Kidney epithelial cell (primary cell): ENCODE data around the gene FAM241A. TPM values are rescaled to one million over a fixed set of nuclear protein-coding genes. Genes with fewer than 3 reads are reported as not detected.
A peak's percentile ranks its signal among the peaks of the same experiment; 100 is the strongest.

Experiments
- DNase-seq: peaks from one replicate; pipeline ENCODE4 v3.0.0-alpha.2; 2010; ENCODE audit warnings: low read depth
- H3K27me3 ChIP-seq: 2 replicates; pipeline ENCODE4 v1.6.0; 2011; ENCODE audit warnings: low read length; ENCODE audit not compliant: control insufficient read depth, insufficient read depth
- H3K36me3 ChIP-seq: 2 replicates; pipeline ENCODE4 v1.5.1; 2011; ENCODE audit warnings: low read length; ENCODE audit not compliant: control insufficient read depth, insufficient read depth
- H3K4me3 ChIP-seq: 2 replicates; pipeline ENCODE4 v1.5.1; 2011; ENCODE audit warnings: low read depth, mild to moderate bottlenecking, control low read depth, low read length
- CTCF ChIP-seq: IDR thresholded peaks from 2 replicates; pipeline ENCODE4 v1.5.1; 2011; ENCODE audit warnings: mild to moderate bottlenecking, moderate library complexity, low read length, control low read depth, inconsistent platforms; ENCODE audit not compliant: insufficient read depth, poor library complexity, severe bottlenecking
- total RNA-seq: library from RNA; depleted of rRNA; stranded (reverse); fragments of >200 nt; gene quantifications from 2 replicates; pipeline ENCODE4 v1.2.3, GENCODE V29; 2015

The FAM241A gene
- total RNA-seq, 1 donor from 2014 or later: 1.5 TPM

DNA sequence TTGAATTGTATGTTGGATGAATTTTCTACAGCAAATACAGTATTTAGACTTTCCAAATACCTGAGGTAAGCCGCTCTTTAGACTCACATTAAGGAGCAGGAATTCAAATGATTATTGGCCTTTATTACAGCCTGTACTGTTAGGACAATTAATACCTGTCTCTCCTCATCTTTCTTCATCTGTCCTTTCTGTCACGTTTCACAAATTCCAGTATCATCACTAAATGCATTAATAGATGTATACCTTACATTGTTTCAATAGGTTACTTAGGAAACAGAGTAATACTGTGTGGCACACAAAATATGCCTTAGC lies 1.2 kb downstream of the FAM241A start:
- H3K4me3 ChIP-seq: peak overlapping the region; percentile 83
- TF ChIP-seq CTCF: no peak
- DNase-seq: no peak
- no peaks in the 10 kb centered on the region for H3K36me3 ChIP-seq
- no peaks in the 10 kb centered on the region for H3K27me3 ChIP-seq

GRCh38 chr4:112147697-112148096 lies 2.4 kb downstream of the FAM241A start:
- Histone ChIP-seq H3K4me3 (no peak overlapping the region), H3K36me3 (no peaks in the 10 kb centered on the region), H3K27me3 (no peaks in the 10 kb centered on the region)
- TF ChIP-seq CTCF: no peak
- no peak for DNase-seq

DNA sequence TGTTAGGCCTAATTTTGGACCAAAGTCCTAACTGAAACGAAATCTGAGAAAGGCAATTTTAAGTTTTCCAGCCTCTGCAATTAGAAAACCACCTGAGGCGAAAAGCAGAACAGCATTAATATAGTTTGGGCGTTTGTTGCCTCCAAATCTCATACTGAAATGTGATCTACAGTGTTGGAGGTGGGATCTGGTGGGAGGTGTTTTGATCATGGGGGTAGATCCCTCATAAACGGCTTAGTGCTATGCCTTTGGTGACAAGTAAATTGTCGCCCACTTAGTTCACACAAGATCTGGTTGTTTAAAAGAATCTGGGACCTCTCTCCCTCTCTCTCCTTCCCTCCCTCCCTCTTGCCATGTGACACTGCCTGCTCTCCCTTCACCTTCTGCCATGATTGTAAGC lies 5.7 kb downstream of the FAM241A start:
- Histone ChIP-seq H3K4me3 (no peak overlapping the region), H3K27me3 (no peaks in the 10 kb centered on the region), H3K36me3 (no peaks in the 10 kb centered on the region)
- DNase-seq: no peak
- no peak for TF ChIP-seq CTCF

DNA sequence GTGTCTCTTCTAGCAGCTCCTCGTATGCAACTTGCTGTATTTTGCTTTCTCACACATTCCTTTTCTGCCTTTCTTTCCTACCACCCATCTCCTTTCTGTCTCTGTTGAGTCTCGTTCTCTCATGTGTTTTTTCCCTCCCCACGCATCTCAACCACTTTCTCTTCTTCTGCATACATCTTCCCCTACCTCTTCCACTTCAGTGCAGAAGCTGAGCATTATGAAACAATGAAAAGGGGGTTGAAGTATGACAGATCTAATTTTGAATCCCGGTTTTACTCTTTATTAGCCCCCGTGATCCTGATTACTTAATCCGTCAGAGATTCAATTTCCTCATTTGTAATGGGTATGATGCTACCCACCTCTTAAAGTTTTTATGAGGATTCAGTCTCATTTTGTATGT lies 7.3 kb downstream of the FAM241A start:
- DNase-seq: no peak
- no peak for TF ChIP-seq CTCF
- no peak overlapping the region for H3K4me3 ChIP-seq
- H3K36me3 ChIP-seq: no peaks in the 10 kb centered on the region
- H3K27me3 ChIP-seq: no peaks in the 10 kb centered on the region

GRCh38 chr4:112153211-112153791 lies 8.0 kb downstream of the FAM241A start:
- Histone ChIP-seq H3K36me3 (no peaks in the 10 kb centered on the region), H3K4me3 (no peak overlapping the region), H3K27me3 (no peaks in the 10 kb centered on the region)
- DNase-seq: no peak
- TF ChIP-seq CTCF: no peak

DNA sequence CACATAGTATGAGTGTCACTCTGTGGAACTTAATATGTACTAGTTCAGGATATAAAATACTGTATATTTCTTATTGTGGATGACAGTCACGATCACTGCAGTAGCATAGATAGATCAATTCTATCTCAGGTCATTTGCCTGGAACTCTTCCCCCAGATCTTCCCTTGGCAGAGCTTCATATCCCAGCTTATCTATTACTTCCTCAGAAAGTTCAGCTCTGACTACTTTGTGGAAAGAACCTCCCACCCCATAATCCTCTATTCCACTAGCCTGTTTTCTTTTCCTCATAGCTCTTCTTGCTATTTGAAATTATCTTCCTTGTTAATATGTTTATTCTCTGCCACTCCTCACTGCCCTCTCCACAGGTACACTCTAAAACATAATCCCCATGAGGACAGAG lies 10.9 kb downstream of the FAM241A start:
- DNase-seq: no peak
- TF ChIP-seq CTCF: no peak
- Histone ChIP-seq H3K4me3 (no peak overlapping the region), H3K27me3 (no peaks in the 10 kb centered on the region), H3K36me3 (no peaks in the 10 kb centered on the region)
